HG03060 (cell line): ENCODE measurements around the gene RHEBL1.
"Not testable (repeated sequence)": the region's sequence is repeated elsewhere in the genome, so short reads cannot be mapped to it uniquely, and the experiment has no call there.

Source experiments
- ATAC-seq: cut with Tn5 transposase; IDR thresholded peaks from one replicate; pipeline ENCODE4 v1.9.1; 2021; ENCODE audit warnings: low read depth, moderate number of reproducible peaks; ENCODE audit not compliant: unreplicated experiment

Gene RHEBL1

GRCh38 chr12:49089821-49090773, 20.3 kb upstream of the RHEBL1 start:
- no peak for ATAC-seq

- ATAC-seq = no peak
Observed at GRCh38 chr12:49088932-49089330, 19.2 kb upstream of the RHEBL1 start.

- no peak for ATAC-seq
Observed at GRCh38 chr12:49088150-49088931, 18.6 kb upstream of the RHEBL1 start.

- no peak for ATAC-seq
Observed at GRCh38 chr12:49086116-49086515, 16.3 kb upstream of the RHEBL1 start.

GRCh38 chr12:49084438-49084837, 14.7 kb upstream of the RHEBL1 start:
- no peak for ATAC-seq

GRCh38 chr12:49079793-49080192, 10.0 kb upstream of the RHEBL1 start:
- no peak for ATAC-seq

GRCh38 chr12:49070971-49071370, 1.2 kb upstream of the RHEBL1 start:
- no peak for ATAC-seq

- ATAC-seq = no peak
Observed at GRCh38 chr12:49068879-49069506, 786 bp downstream of the RHEBL1 start.

- no peak for ATAC-seq
Observed at GRCh38 chr12:49066120-49066519, 3.7 kb downstream of the RHEBL1 start.

- no peak for ATAC-seq
Observed at GRCh38 chr12:49064767-49065152, 5.0 kb downstream of the RHEBL1 start.

- ATAC-seq = not testable (repeated sequence)
Observed at GRCh38 chr12:49061916-49062315, 7.9 kb downstream of the RHEBL1 start.

- ATAC-seq = no peak
Observed at GRCh38 chr12:49061157-49061650, 8.6 kb downstream of the RHEBL1 start.

GRCh38 chr12:49060237-49061156, 9.3 kb downstream of the RHEBL1 start, which contains the start of gene KMT2D:
TSS of gene KMT2D (minus strand) at chr12:49060794. CDS start at chr12:49055324, 5,470 bp downstream.
- ATAC-seq = peak; percentile 40

GRCh38 chr12:49059299-49060171, 10.2 kb downstream of the RHEBL1 start:
- ATAC-seq = no peak

GRCh38 chr12:49059045-49059298, 10.8 kb downstream of the RHEBL1 start:
- ATAC-seq = no peak

- no peak for ATAC-seq
Observed at GRCh38 chr12:49058366-49059044, 11.3 kb downstream of the RHEBL1 start.

- ATAC-seq = no peak
Observed at GRCh38 chr12:49057888-49058287, 11.9 kb downstream of the RHEBL1 start.

- peak; percentile 56 for ATAC-seq
Observed at GRCh38 chr12:49055978-49056754, 13.6 kb downstream of the RHEBL1 start.
